Left forelimb (tissue), 1 donor: Measurements from ENCODE around the gene DROSHA.

Experiments used
- DNase-seq: peaks from one replicate; pipeline ENCODE4 v3.0.0-alpha.2; 2018; ENCODE audit warnings: low spot score

The DROSHA gene

GRCh38 chr5:31516802-31517201 is 15.1 kb downstream of the DROSHA start:
- no peak for DNase-seq

- DNase-seq = no peak
Observed at GRCh38 chr5:31511305-31511704, 20.6 kb downstream of the DROSHA start.

GRCh38 chr5:31504529-31504928 is 27.4 kb downstream of the DROSHA start:
- no peak for DNase-seq

GRCh38 chr5:31502506-31502905 is 29.4 kb downstream of the DROSHA start:
- no peak for DNase-seq

- DNase-seq = no peak
Observed at GRCh38 chr5:31500256-31500655, 31.6 kb downstream of the DROSHA start.

- no peak for DNase-seq
Observed at GRCh38 chr5:31496891-31497290, 35.0 kb downstream of the DROSHA start.

GRCh38 chr5:31496301-31496700 is 35.6 kb downstream of the DROSHA start:
- no peak for DNase-seq

- no peak for DNase-seq
Observed at GRCh38 chr5:31495336-31495735, 36.6 kb downstream of the DROSHA start.

- no peak for DNase-seq
Observed at GRCh38 chr5:31492869-31493268, 39.0 kb downstream of the DROSHA start.

- no peak for DNase-seq
Observed at GRCh38 chr5:31487506-31487905, 44.4 kb downstream of the DROSHA start.

GRCh38 chr5:31486441-31486840 is 45.5 kb downstream of the DROSHA start:
- DNase-seq = no peak

- no peak for DNase-seq
Observed at GRCh38 chr5:31485376-31486207, 46.3 kb downstream of the DROSHA start.

GRCh38 chr5:31481531-31482165 is 50.2 kb downstream of the DROSHA start:
- DNase-seq = no peak

GRCh38 chr5:31479706-31480105 is 52.2 kb downstream of the DROSHA start:
- DNase-seq = no peak

- no peak for DNase-seq
Observed at GRCh38 chr5:31478901-31479300, 53.0 kb downstream of the DROSHA start.

- DNase-seq = no peak
Observed at GRCh38 chr5:31477971-31478370, 53.9 kb downstream of the DROSHA start.

GRCh38 chr5:31477516-31477915 is 54.4 kb downstream of the DROSHA start:
- DNase-seq = no peak

- DNase-seq = no peak
Observed at GRCh38 chr5:31476738-31477141, 55.2 kb downstream of the DROSHA start.

GRCh38 chr5:31471916-31472315 is 60.0 kb downstream of the DROSHA start:
- no peak for DNase-seq

- DNase-seq = no peak
Observed at GRCh38 chr5:31471040-31471439, 60.9 kb downstream of the DROSHA start.

GRCh38 chr5:31470608-31471007 is 61.3 kb downstream of the DROSHA start:
- peak; percentile 64 for DNase-seq

GRCh38 chr5:31469886-31470285 is 62.0 kb downstream of the DROSHA start:
- DNase-seq = no peak

- no peak for DNase-seq
Observed at GRCh38 chr5:31469466-31469865, 62.4 kb downstream of the DROSHA start.

GRCh38 chr5:31465291-31465690 is 66.6 kb downstream of the DROSHA start:
- DNase-seq = no peak
